AG10803 (cell line): ENCODE results near the gene TPST1.

Experiments used
- DNase-seq: peaks from one replicate; pipeline ENCODE4 v3.0.0; 2010; ENCODE audit warnings: low read depth
- H3K4me3 ChIP-seq: 2 replicates; pipeline ENCODE4 v1.5.1; 2011; ENCODE audit warnings: mild to moderate bottlenecking, low read length, control low read depth
- CTCF ChIP-seq: conservative IDR thresholded peaks from 2 replicates; pipeline ENCODE4 v1.5.1; 2011; ENCODE audit warnings: mild to moderate bottlenecking, low read length, control low read depth, inconsistent platforms

The TPST1 gene

DNA sequence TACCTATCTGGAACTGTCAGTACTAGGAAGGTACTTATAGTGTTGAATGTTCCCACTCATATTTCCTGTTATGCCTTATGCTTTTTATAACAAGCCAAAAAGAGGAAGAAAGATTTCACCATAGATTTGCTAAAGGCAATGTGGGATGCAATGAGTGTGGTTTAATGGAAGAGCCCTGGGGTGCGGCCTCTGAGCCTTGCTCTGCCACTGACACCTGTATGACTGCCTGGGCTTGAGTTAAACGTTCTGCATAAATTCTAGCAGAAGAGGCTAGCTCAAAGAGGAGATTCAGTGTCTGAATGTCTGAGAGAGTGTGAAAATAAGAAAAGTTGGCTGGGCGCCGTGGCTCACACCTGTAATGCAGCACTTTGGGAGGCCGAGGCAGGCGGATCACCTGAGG is 143.8 kb downstream of the TPST1 start:
- no peak overlapping the region for H3K4me3 ChIP-seq
- DNase-seq, result no peak
- no peak for TF ChIP-seq CTCF

GRCh38 chr7:66352071-66352470 is 146.9 kb downstream of the TPST1 start:
- no peak for TF ChIP-seq CTCF
- no peak overlapping the region for H3K4me3 ChIP-seq
- DNase-seq, result no peak

- DNase-seq, result peak; percentile 78
- TF ChIP-seq CTCF, result no peak
- no peak overlapping the region for H3K4me3 ChIP-seq
These were observed 148.4 kb downstream of the TPST1 start for GRCh38 chr7:66353547-66353946.

GRCh38 chr7:66355756-66356155 is 150.6 kb downstream of the TPST1 start:
- no peak for TF ChIP-seq CTCF
- H3K4me3 ChIP-seq, result no peak overlapping the region
- peak; percentile 39 for DNase-seq

- no peak for TF ChIP-seq CTCF
- peak; percentile 62 for DNase-seq
- H3K4me3 ChIP-seq, result no peak overlapping the region
These were observed 151.2 kb downstream of the TPST1 start for GRCh38 chr7:66356277-66356721.

GRCh38 chr7:66357087-66357486 is 152.0 kb downstream of the TPST1 start:
- TF ChIP-seq CTCF, result no peak
- DNase-seq, result no peak
- H3K4me3 ChIP-seq, result no peak overlapping the region

- H3K4me3 ChIP-seq, result no peak overlapping the region
- TF ChIP-seq CTCF, result no peak
- DNase-seq, result peak; percentile 39
These were observed 154.6 kb downstream of the TPST1 start for GRCh38 chr7:66359656-66360211.
